HCT116 (cell line): ENCODE data around the gene REEP6. TPM values are rescaled to one million over a fixed set of nuclear protein-coding genes. Genes with fewer than 3 reads are reported as not detected.

Source experiments
- ATAC-seq: fragments of 200-7000 bp; cut with Tn5 transposase; 2 replicates; pipeline ENCODE4 v1.9.1; 2020; ENCODE audit warnings: mild to moderate bottlenecking, moderate library complexity
- BruUV-seq: library from RNA; stranded (reverse); fragments of 400-500 nt; replicated peaks from 2 replicates; lab custom pipeline; 2021; lab: Mats Ljungman, UMichigan
- CTCF ChIA-PET: fragments of 300-600 bp; sonication (Branson Sonifier 250); formaldehyde crosslinking; loops from one replicate; lab custom pipeline; 2021; ENCODE audit warnings: antibody characterized with exemption; lab: Charles Lee
- POLR2A ChIA-PET: fragments of 300-600, 350-600 bp; sonication (Branson Sonifier 250); formaldehyde crosslinking; loops from one replicate; lab custom pipeline; 2021; ENCODE audit warnings: antibody characterized with exemption; lab: Charles Lee
- RAD21 ChIA-PET, 2 experiments: fragments of 300-600 bp; sonication (Branson Sonifier 250); formaldehyde crosslinking; loops; one replicate each; lab custom pipeline; 2023; ENCODE audit warnings: low total read pairs in 2 of 2; ENCODE audit not compliant: uncharacterized antibody in 2 of 2, unreplicated experiment in 2 of 2, low non-redundant PET in 1 of 2; lab: Charles Lee
- DNase-seq: peaks from one replicate; pipeline ENCODE4 v3.0.0-alpha.2; 2010; ENCODE audit warnings: low read depth, low spot score
- H2AFZ ChIP-seq: fragments of 200-600 bp; shearing (Covaris generic), sonication (generic); 2 replicates; pipeline ENCODE4 v1.6.1; 2017; ENCODE audit warnings: low read depth, mixed run types, mixed read lengths, antibody characterized with exemption, low read length; ENCODE audit not compliant: poor library complexity, severe bottlenecking
- H3K27ac ChIP-seq: 2 replicates; pipeline ENCODE4 v1.5.1; 2012; ENCODE audit warnings: low read depth, low read length
- H3K27me3 ChIP-seq: fragments of 200-600 bp; sonication (generic); 2 replicates; pipeline ENCODE4 v1.6.1; 2016; ENCODE audit warnings: mixed run types, low read length, mixed read lengths; ENCODE audit not compliant: insufficient read depth
- H3K36me3 ChIP-seq, 2 experiments: fragments of 200-500 bp in 1 of 2; fragments of 200-600 bp in 1 of 2; sonication (Bioruptor generic) in 1 of 2; sonication (generic) in 1 of 2; 2 replicates each; pipeline versions ENCODE4 v1.5.1 to v1.6.1; 2014 to 2016; ENCODE audit warnings: low read length in 2 of 2, inconsistent platforms in 1 of 2, mixed read lengths in 1 of 2, mixed run types in 1 of 2; ENCODE audit not compliant: insufficient read depth in 2 of 2, control insufficient read depth in 1 of 2
- H3K4me1 ChIP-seq, 2 experiments: fragments of 200-600 bp in 1 of 2; sonication (generic) in 1 of 2; 2 replicates each; pipeline versions ENCODE4 v1.5.1 to v1.6.1; 2012 to 2017; ENCODE audit warnings: low read length in 2 of 2, inconsistent platforms in 1 of 2, mild to moderate bottlenecking in 1 of 2, mixed read lengths in 1 of 2, mixed run types in 1 of 2, moderate library complexity in 1 of 2; ENCODE audit not compliant: insufficient read depth in 2 of 2, control insufficient read depth in 1 of 2
- H3K4me2 ChIP-seq: fragments of 200-600 bp; sonication (generic); 2 replicates; pipeline ENCODE4 v1.6.1; 2017; ENCODE audit warnings: mixed run types, low read length, mixed read lengths
- H3K4me3 ChIP-seq, 2 experiments: fragments of 200-600 bp in 1 of 2; sonication (generic) in 1 of 2; replicated peaks in 1 of 2; 2 replicates each; pipeline ENCODE4 v1.5.1; 2011 to 2016; ENCODE audit warnings: low read length in 2 of 2, control low read depth in 1 of 2, low read depth in 1 of 2, mild to moderate bottlenecking in 1 of 2, mixed read lengths in 1 of 2, mixed run types in 1 of 2
- H3K79me2 ChIP-seq: fragments of 200-600 bp; sonication (generic); 2 replicates; pipeline ENCODE4 v1.6.1; 2017; ENCODE audit warnings: mild to moderate bottlenecking, mixed run types, low read length, moderate library complexity, mixed read lengths; ENCODE audit not compliant: insufficient read depth
- H3K9ac ChIP-seq: fragments of 200-600 bp; sonication (generic); 2 replicates; pipeline ENCODE4 v1.6.1; 2016; ENCODE audit warnings: low read length, mixed read lengths
- H3K9me2 ChIP-seq: fragments of 200-600 bp; sonication (generic), shearing (Covaris generic); 2 replicates; pipeline ENCODE4 v1.6.1; 2017; ENCODE audit warnings: mixed run types, mild to moderate bottlenecking, moderate library complexity; ENCODE audit not compliant: insufficient read depth
- H3K9me3 ChIP-seq, 2 experiments: fragments of 200-500 bp in 1 of 2; fragments of 200-600 bp in 1 of 2; sonication (Bioruptor generic) in 1 of 2; sonication (generic) in 1 of 2; 2 replicates each; pipeline ENCODE4 v1.6.1; 2014 to 2017; ENCODE audit warnings: low read length in 2 of 2, mixed read lengths in 2 of 2, inconsistent platforms in 1 of 2, low read depth in 1 of 2, mild to moderate bottlenecking in 1 of 2, mixed run types in 1 of 2, moderate library complexity in 1 of 2; ENCODE audit not compliant: control insufficient read depth in 1 of 2, insufficient read depth in 1 of 2
- H4K20me1 ChIP-seq: fragments of 200-600 bp; sonication (generic), shearing (Covaris generic); 2 replicates; pipeline ENCODE4 v1.6.1; 2017; ENCODE audit warnings: mixed run types, mild to moderate bottlenecking, moderate library complexity; ENCODE audit not compliant: insufficient read depth
- ATF3 ChIP-seq: IDR thresholded peaks from 2 replicates; pipeline ENCODE4 v1.6.1; 2012
- CBX3 ChIP-seq: IDR thresholded peaks from 2 replicates; pipeline ENCODE4 v1.6.1; 2012; ENCODE audit warnings: low read depth
- CTCF ChIP-seq, 3 experiments: fragments of 200-600 bp in 1 of 3; sonication (generic) in 1 of 3; IDR thresholded peaks in 2 of 3; conservative IDR thresholded peaks in 1 of 3; 2 replicates each; pipeline ENCODE4 v1.5.1; 2012 to 2017; ENCODE audit warnings: low read depth in 2 of 3, low read length in 2 of 3, antibody characterized with exemption in 1 of 3, borderline replicate concordance in 1 of 3, control low read depth in 1 of 3, mild to moderate bottlenecking in 1 of 3, mixed read lengths in 1 of 3, mixed run types in 1 of 3, moderate library complexity in 1 of 3; ENCODE audit not compliant: insufficient read depth in 1 of 3
- ELF1 ChIP-seq: IDR thresholded peaks from 2 replicates; pipeline ENCODE4 v1.6.1; 2012; ENCODE audit warnings: low read depth, borderline replicate concordance
- MAX ChIP-seq: IDR thresholded peaks from 2 replicates; pipeline ENCODE4 v1.6.1; 2012
- POLR2A ChIP-seq: IDR thresholded peaks from 2 replicates; pipeline ENCODE4 v1.7.0; 2011; ENCODE audit warnings: borderline replicate concordance; ENCODE audit not compliant: insufficient read depth, insufficient read length; ENCODE audit errors: extremely low read depth
- POLR2AphosphoS5 ChIP-seq: IDR thresholded peaks from 2 replicates; pipeline ENCODE4 v1.6.1; 2011; ENCODE audit warnings: mild to moderate bottlenecking, low read depth, low read length, moderate library complexity
- RAD21 ChIP-seq: IDR thresholded peaks from 2 replicates; pipeline ENCODE4 v1.6.1; 2012; ENCODE audit warnings: low read depth, mild to moderate bottlenecking
- SIN3A ChIP-seq: IDR thresholded peaks from 2 replicates; pipeline ENCODE4 v1.6.1; 2012; ENCODE audit warnings: low read depth
- SP1 ChIP-seq: IDR thresholded peaks from 2 replicates; pipeline ENCODE4 v1.6.1; 2012; ENCODE audit warnings: low read depth
- TCF7L2 ChIP-seq: IDR thresholded peaks from 2 replicates; pipeline ENCODE4 v1.7.0; 2011; ENCODE audit warnings: borderline replicate concordance, inconsistent platforms; ENCODE audit not compliant: insufficient read depth, insufficient read length; ENCODE audit errors: extremely low read depth
- ZFX ChIP-seq: fragments of 450-650 bp; IDR thresholded peaks from 2 replicates; pipeline ENCODE4 v1.6.1; 2017
- intact Hi-C: fragments of 100-400 bp; cut with micrococcal nuclease; formaldehyde crosslinking; loops from 2 replicates; pipeline ENCODE4 v1.10.0; 2022
- total RNA-seq: library from RNA; stranded (reverse); gene quantifications from one replicate; pipeline ENCODE4 v1.2.1, GENCODE V29; 2021; ENCODE audit not compliant: unreplicated experiment

Gene REEP6
- total RNA-seq, 1 experiment from 2014 or later = 53.9 TPM

- Histone ChIP-seq H3K4me3 (no peak overlapping the region), H3K36me3 (no peaks in the 10 kb centered on the region), H3K79me2 (no peaks in the 10 kb centered on the region; the same call in 1 of the 2 replicates), H3K9ac (no peak overlapping the region), H4K20me1 (no peaks in the 10 kb centered on the region), H3K9me3 (no peaks in the 10 kb centered on the region), H3K9me2 (no peaks in the 10 kb centered on the region), H3K4me1 (peaks cover 24 to 54% of the 10 kb centered on the region in 2 experiments), H3K27me3 (no peaks in the 10 kb centered on the region), H3K27ac (no peak overlapping the region), H3K4me2 (no peak overlapping the region), H2AFZ (no peak overlapping the region)
- ATAC-seq = no peak
- CTCF ChIA-PET = interaction anchor here (1.1 kb wide), 1 partner anchor 15 kb away, joined by 5 read pairs; the partner anchor contains the start of gene REEP6
- intact Hi-C loops = no loop called here
- POLR2A ChIA-PET = no interaction called here
- DNase-seq = no peak
- no TSS peak for BruUV-seq
- RAD21 ChIA-PET = no interaction called here
- TF ChIP-seq RAD21 (no peak), SP1 (no peak), MAX (no peak), ELF1 (no peak), ZFX (no peak), POLR2A (no peak), TCF7L2 (no peak), ATF3 (no peak), CBX3 (no peak), POLR2AphosphoS5 (no peak), SIN3A (no peak), CTCF (IDR thresholded peaks at IDR 0.05 in 2 of 3, conservative IDR thresholded peaks at IDR 0.05 in 1 of 3; ENCODE audit: borderline replicate concordance in 1 of 3, insufficient read depth in 1 of 3, low read depth in 2 of 3, low read length in 2 of 3) (no peak)
These were observed 15.3 kb downstream of the REEP6 start for GRCh38 chr19:1505991-1506881.
